Measurements from ENCODE around the gene MEGF8. TPM values are rescaled to one million over a fixed set of nuclear protein-coding genes. Genes with fewer than 3 reads are reported as not detected.

MEGF8 gene
- total and polyA plus RNA-seq, 2 of the 8 experiments (the other 6 are each of a cell fraction or from before 2014, with no cell fraction given) = 13.0 to 23.7 TPM

- FAIRE-seq (no peak), DNase-seq (ENCODE audit: low read depth in 1 of 2, low spot score in 2 of 2) (peak in 1 of 2 experiments; percentile 67)
- Histone ChIP-seq H3K36me3 (ENCODE audit: control insufficient read depth in 2 of 4, insufficient read depth in 4 of 4, low read length in 3 of 4) (peaks cover 7 to 57% (median 43%) of the 10 kb centered on the region in 4 experiments; a peak in 7 of 8 replicates), H2BK20ac (ENCODE audit: low read length) (no peak overlapping the region), H3K27ac (ENCODE audit: low read depth, low read length) (no peak overlapping the region), H3K4ac (replicated peaks; ENCODE audit: insufficient read length, low read depth, low read length) (no peak overlapping the region), H3K14ac (ENCODE audit: insufficient read length) (no peak overlapping the region), H2AFZ (ENCODE audit: low read length) (no peak overlapping the region), H4K8ac (ENCODE audit: extremely low read depth, insufficient read depth, low read length) (no peak overlapping the region), H4K20me1 (replicated peaks in 1 of 2; ENCODE audit: control insufficient read depth in 1 of 2, insufficient read depth in 2 of 2, low read length in 2 of 2) (peaks cover 0 to 12% of the 10 kb centered on the region in 2 experiments), H3K9me3 (ENCODE audit: insufficient read depth in 2 of 2, low read depth in 1 of 2, low read length in 1 of 2) (no peaks in the 10 kb centered on the region), H3K4me1 (replicated peaks in 1 of 4; ENCODE audit: control insufficient read depth in 3 of 4, insufficient read depth in 4 of 4, low read length in 3 of 4) (peaks cover 0 to 2% (median under 1%) of the 10 kb centered on the region in 4 experiments; a peak in 5 of 7 replicates), H3K79me1 (ENCODE audit: low read depth, low read length) (peaks cover 7% of the 10 kb centered on the region), H3K4me3 (ENCODE audit: extremely low read depth in 1 of 4, insufficient read depth in 2 of 4, low read depth in 3 of 4, low read length in 4 of 4) (no peak overlapping the region), H2BK12ac (ENCODE audit: low read depth, low read length) (no peak overlapping the region), H2AK5ac (ENCODE audit: low read depth, low read length) (no peak overlapping the region), H3K18ac (ENCODE audit: extremely low read depth, low read length) (no peak overlapping the region), H3K9ac (replicated peaks in 1 of 4; ENCODE audit: extremely low read depth in 1 of 4, low read depth in 3 of 4, low read length in 3 of 4) (no peak overlapping the region), H3K27me3 (replicated peaks in 1 of 4; ENCODE audit: control insufficient read depth in 3 of 4, extremely low read depth in 1 of 4, insufficient read depth in 3 of 4, low read length in 3 of 4) (no peaks in the 10 kb centered on the region), H3K23me2 (ENCODE audit: low read depth, low read length) (no peaks in the 10 kb centered on the region), H3K23ac (ENCODE audit: insufficient read length) (no peak overlapping the region), H2BK5ac (ENCODE audit: low read depth, low read length) (no peak overlapping the region; the same call in 1 of the 2 replicates), H2BK120ac (replicated peaks; ENCODE audit: low read depth, low read length) (no peak overlapping the region), H3K56ac (replicated peaks; ENCODE audit: insufficient read length, low read depth, low read length) (no peak overlapping the region), H4K5ac (ENCODE audit: insufficient read length, low read depth, low read length) (no peak overlapping the region), H3K79me2 (ENCODE audit: control insufficient read depth in 1 of 2, insufficient read depth in 2 of 2, low read length in 2 of 2) (no peaks in the 10 kb centered on the region), H4K91ac (replicated peaks; ENCODE audit: insufficient read length, low read length) (no peak overlapping the region), H2BK15ac (ENCODE audit: low read length) (no peak overlapping the region), H3K4me2 (ENCODE audit: insufficient read depth in 1 of 2, low read depth in 2 of 2, low read length in 2 of 2) (no peak overlapping the region)
- TF ChIP-seq RAD21 (IDR thresholded peaks at IDR 0.05 in 1 of 2, conservative IDR thresholded peaks at IDR 0.05 in 1 of 2; ENCODE audit: low read depth in 2 of 2, low read length in 2 of 2) (peak; percentile 12 to 24; a peak in 2 of 4 replicates), TBP (IDR thresholded peaks at IDR 0.05; ENCODE audit: low read depth, low read length) (no peak), CTCF (IDR thresholded peaks at IDR 0.05; ENCODE audit: control extremely low read depth in 1 of 3, insufficient read depth in 1 of 3, low read depth in 1 of 3, low read length in 3 of 3) (peak; percentile 42 to 59 (median 45)), TAF7 (optimal IDR thresholded peaks at IDR 0.05; ENCODE audit: borderline replicate concordance, low read depth, low read length) (no peak)
- ChIA-PET CTCF (ENCODE audit: partially characterized antibody) (interaction anchor here (0.6 to 10.6 kb wide), 18 partner anchors 8 to 185 kb away, joined by 3 to 155 read pairs (median 4); partner anchors contain the start of genes GSK3A, PAFAH1B3, PRR19 and ZNF526), POLR2A (ENCODE audit: partially characterized antibody) (interaction anchor here (0.6 to 4.1 kb wide), 4 partner anchors 7 to 127 kb away, joined by 3 to 20 read pairs (median 4); partner anchors contain the start of genes PAFAH1B3 and PRR19)
- WGBS, 2 experiments (ENCODE audit: extremely low coverage in 1 of 2, insufficient coverage in 1 of 2, insufficient read length in 1 of 2, insufficient replicate concordance in 2 of 2, low coverage in 1 of 2, low lambda C conversion rate in 2 of 2, missing lambda C conversion rate in 1 of 2) = 91% methylated on average over 15 of the region's 17 CpGs; no CpG with 5 or more reads in 1 of the 2 experiments
Measured at GRCh38 chr19:42293540-42293939, 31.9 kb upstream of the MEGF8 start.
